Lower leg skin (tissue), 3 donors: ENCODE data around the gene RPLP2.

Experiments used
- POLR2A ChIP-seq, 2 donors: fragments of 450-650 bp; IDR thresholded peaks; one replicate each; pipeline ENCODE4 v1.6.1; 2016 to 2017; ENCODE audit warnings: antibody characterized with exemption in 2 of 2, mild to moderate bottlenecking in 1 of 2, moderate library complexity in 1 of 2
- TF ChIP-seq, protein P1 (sequence below), 3 donors: fragments of 450-650 bp; IDR thresholded peaks; one replicate each; pipeline ENCODE4 v1.5.1; 2016; ENCODE audit warnings: antibody characterized with exemption in 3 of 3, mild to moderate bottlenecking in 3 of 3, moderate library complexity in 2 of 3

DNA sequence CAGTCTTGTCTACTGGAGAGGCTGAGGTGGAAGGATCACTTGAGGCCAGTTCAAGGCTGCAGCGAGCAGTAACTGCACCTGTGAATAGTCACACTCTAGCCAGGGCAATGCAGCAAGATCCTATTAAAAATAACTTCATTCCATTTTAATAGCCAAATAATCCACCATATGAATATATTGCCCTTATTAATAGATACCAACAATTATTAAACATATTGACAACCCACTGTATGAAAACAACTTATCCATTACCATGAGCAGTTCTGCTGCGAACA, 42.9 kb upstream of the RPLP2 start:
- TF ChIP-seq, protein P1, sequence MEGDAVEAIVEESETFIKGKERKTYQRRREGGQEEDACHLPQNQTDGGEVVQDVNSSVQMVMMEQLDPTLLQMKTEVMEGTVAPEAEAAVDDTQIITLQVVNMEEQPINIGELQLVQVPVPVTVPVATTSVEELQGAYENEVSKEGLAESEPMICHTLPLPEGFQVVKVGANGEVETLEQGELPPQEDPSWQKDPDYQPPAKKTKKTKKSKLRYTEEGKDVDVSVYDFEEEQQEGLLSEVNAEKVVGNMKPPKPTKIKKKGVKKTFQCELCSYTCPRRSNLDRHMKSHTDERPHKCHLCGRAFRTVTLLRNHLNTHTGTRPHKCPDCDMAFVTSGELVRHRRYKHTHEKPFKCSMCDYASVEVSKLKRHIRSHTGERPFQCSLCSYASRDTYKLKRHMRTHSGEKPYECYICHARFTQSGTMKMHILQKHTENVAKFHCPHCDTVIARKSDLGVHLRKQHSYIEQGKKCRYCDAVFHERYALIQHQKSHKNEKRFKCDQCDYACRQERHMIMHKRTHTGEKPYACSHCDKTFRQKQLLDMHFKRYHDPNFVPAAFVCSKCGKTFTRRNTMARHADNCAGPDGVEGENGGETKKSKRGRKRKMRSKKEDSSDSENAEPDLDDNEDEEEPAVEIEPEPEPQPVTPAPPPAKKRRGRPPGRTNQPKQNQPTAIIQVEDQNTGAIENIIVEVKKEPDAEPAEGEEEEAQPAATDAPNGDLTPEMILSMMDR (IDR thresholded peaks at IDR 0.05), result no peak
- TF ChIP-seq POLR2A (IDR thresholded peaks at IDR 0.05), result no peak
